ENCODE data around the gene NBEA.
A peak's percentile ranks its signal among the peaks of the same experiment; 100 is the strongest.

NBEA gene

DNA sequence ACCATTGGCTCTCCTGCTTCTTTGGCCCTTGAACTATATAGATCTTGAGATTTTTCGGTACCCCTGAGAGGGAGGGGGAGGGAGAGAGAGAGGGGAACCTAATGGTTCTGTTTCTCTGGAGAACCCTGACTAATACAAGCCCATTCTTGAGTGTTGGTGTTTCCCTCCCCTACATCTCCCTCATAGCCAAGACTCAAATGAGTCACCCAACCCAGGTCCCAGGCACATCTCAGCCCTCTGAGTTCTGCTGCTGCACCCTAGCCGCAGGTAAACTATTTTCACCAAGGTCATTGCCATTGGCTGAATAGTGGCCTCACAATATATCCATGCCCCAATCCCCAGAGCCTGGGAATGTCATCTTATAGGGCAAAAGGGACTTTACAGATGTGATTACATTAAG, 760.2 kb downstream of the NBEA start:
- H3K4me3 Mint-ChIP-seq = no peak overlapping the region
- DNase-seq = no peak

DNA sequence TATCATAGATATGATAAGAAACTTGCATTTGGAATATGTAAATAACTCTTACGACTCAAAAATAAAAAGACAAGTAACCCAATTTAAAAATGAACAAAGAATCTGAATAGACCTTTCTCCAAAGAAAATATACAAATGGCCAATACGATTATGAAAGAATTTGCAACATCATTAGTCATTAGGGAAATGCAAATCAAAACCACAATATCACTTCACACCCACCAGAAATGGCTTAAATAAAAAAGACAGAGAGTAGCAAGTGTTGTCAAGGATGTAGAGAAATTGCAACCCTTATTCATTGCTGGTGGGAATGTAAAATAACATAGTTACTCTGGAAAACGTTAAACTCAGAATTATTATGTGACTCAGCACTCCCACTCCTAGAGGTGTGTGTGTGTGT, 761.0 kb downstream of the NBEA start:
- H3K4me3 Mint-ChIP-seq = no peak overlapping the region
- no peaks in the 10 kb centered on the region for H3K4me1 Mint-ChIP-seq
- peaks cover 4 to 6% of the 10 kb centered on the region in 2 donors for H3K27me3 Mint-ChIP-seq
- ATAC-seq (replicated peaks) (no peak), DNase-seq (no peak)
- H3K36me3 Mint-ChIP-seq = no peaks in the 10 kb centered on the region
- H3K27ac Mint-ChIP-seq = no peak overlapping the region
- peaks cover 0 to 12% of the 10 kb centered on the region in 2 donors for H3K9me3 Mint-ChIP-seq

More for the DNA sequence above, 760.2 kb downstream of the NBEA start:
- ATAC-seq (replicated peaks) = no peak
- H3K27ac Mint-ChIP-seq = no peak overlapping the region
- H3K4me1 Mint-ChIP-seq = no peaks in the 10 kb centered on the region
- peaks cover 4 to 6% of the 10 kb centered on the region in 2 donors for H3K27me3 Mint-ChIP-seq
- no peaks in the 10 kb centered on the region for H3K36me3 Mint-ChIP-seq
- peaks cover 0 to 8% of the 10 kb centered on the region in 2 donors for H3K9me3 Mint-ChIP-seq

DNA sequence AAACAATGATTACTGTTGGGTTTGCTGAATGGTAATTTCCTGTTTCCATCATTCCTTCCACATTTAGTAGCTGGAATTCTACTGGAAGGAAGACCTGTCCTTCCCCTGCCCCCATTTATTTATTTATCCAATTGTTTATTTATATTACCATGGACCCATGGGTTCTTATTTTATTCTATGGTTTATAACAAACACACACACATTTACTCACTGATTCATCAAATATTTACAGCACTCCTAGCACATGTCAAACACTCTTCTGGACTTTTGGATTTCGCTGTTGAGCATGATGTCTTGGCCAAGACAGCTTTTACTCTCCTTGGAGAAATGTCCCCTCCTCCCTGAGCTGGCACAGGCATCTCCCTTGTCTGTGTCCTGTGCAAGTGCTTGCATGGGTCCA, 762.3 kb downstream of the NBEA start:
- H3K9me3 Mint-ChIP-seq = peaks cover 0 to 12% of the 10 kb centered on the region in 2 donors
- H3K4me3 Mint-ChIP-seq = no peak overlapping the region
- ATAC-seq (replicated peaks) = no peak
- H3K27ac Mint-ChIP-seq = no peak overlapping the region
- H3K4me1 Mint-ChIP-seq = no peaks in the 10 kb centered on the region
- H3K36me3 Mint-ChIP-seq = no peaks in the 10 kb centered on the region
- DNase-seq = no peak
- H3K27me3 Mint-ChIP-seq = peaks cover 4 to 6% of the 10 kb centered on the region in 2 donors

DNA sequence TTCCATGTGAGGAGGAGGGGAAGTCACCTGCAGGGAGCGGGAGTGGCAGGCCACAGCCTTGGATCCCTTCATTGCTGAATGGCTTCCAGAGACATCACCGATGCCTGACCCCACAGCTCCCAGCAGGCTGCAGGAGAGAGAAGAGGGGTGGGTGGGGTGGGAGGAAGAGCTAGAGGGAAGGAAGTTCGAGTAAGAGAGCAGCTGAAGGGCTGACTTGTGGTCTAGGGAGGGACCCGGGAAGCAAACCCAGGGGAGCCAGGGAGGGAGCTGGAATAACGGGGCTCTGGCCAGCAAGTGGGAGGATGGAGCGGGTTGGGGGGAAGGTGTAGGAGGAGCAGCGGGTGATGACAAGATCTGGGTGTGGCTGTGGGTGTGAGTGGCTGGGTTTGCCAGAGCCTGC, 764.2 kb downstream of the NBEA start:
- peaks cover 4 to 6% of the 10 kb centered on the region in 2 donors for H3K27me3 Mint-ChIP-seq
- H3K9me3 Mint-ChIP-seq = peaks cover 0 to 12% of the 10 kb centered on the region in 2 donors
- no peak overlapping the region for H3K4me3 Mint-ChIP-seq
- no peak overlapping the region for H3K27ac Mint-ChIP-seq
- no peak for ATAC-seq (replicated peaks)
- H3K36me3 Mint-ChIP-seq = no peaks in the 10 kb centered on the region
- DNase-seq = no peak
- no peaks in the 10 kb centered on the region for H3K4me1 Mint-ChIP-seq

DNA sequence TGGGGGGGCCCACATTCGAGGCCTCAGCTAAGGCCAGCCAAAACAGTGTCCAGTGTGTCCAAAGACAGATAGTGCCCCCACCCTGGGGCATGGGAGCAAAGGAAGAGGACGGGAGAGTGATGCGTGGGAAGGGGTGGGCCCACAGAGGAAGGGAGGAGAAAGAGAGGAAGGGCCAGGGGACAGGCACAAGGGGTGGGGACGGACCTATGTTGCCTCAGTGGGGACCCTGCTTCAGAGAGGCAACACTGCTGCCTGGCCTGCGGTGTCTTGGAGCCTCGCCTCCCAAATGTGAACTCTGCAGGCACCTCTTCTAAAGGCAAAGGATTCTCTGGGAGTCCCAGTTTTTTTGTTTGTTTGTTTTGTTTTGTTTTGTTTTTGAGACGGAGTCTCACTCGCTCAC, 764.7 kb downstream of the NBEA start:
- ATAC-seq (replicated peaks) (no peak), DNase-seq (no peak)
- Mint-ChIP-seq H3K36me3 (no peaks in the 10 kb centered on the region), H3K9me3 (peaks cover 0 to 12% of the 10 kb centered on the region in 2 donors), H3K27me3 (peaks cover 3 to 4% of the 10 kb centered on the region in 2 donors), H3K4me1 (no peaks in the 10 kb centered on the region), H3K27ac (no peak overlapping the region), H3K4me3 (no peak overlapping the region)

DNA sequence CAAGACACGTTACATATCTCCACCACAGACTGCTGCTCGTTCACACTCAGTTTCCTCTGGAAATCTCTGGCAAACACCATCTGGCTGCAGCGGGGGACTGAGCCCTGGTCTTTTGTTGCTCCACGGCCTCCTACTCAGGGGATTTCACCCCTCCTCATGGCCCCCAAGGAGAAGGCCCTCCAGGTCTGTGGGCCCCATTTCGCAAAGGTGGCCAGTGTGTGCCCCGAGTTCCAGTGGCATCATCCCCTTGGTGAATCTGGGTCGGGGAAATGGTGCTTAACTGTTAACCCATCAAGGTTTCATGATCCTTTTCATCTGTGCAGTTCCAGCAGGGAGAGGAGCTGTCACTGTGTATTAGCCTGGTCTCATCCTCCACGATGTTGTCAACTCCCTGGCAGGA, 769.8 kb downstream of the NBEA start:
- H3K9me3 Mint-ChIP-seq = peaks cover 0 to 4% of the 10 kb centered on the region in 2 donors
- H3K27me3 Mint-ChIP-seq = no peaks in the 10 kb centered on the region
- H3K27ac Mint-ChIP-seq = no peak overlapping the region
- no peak for ATAC-seq (replicated peaks)
- no peak overlapping the region for H3K4me3 Mint-ChIP-seq
- DNase-seq = no peak
- no peaks in the 10 kb centered on the region for H3K4me1 Mint-ChIP-seq
- H3K36me3 Mint-ChIP-seq = no peaks in the 10 kb centered on the region

DNA sequence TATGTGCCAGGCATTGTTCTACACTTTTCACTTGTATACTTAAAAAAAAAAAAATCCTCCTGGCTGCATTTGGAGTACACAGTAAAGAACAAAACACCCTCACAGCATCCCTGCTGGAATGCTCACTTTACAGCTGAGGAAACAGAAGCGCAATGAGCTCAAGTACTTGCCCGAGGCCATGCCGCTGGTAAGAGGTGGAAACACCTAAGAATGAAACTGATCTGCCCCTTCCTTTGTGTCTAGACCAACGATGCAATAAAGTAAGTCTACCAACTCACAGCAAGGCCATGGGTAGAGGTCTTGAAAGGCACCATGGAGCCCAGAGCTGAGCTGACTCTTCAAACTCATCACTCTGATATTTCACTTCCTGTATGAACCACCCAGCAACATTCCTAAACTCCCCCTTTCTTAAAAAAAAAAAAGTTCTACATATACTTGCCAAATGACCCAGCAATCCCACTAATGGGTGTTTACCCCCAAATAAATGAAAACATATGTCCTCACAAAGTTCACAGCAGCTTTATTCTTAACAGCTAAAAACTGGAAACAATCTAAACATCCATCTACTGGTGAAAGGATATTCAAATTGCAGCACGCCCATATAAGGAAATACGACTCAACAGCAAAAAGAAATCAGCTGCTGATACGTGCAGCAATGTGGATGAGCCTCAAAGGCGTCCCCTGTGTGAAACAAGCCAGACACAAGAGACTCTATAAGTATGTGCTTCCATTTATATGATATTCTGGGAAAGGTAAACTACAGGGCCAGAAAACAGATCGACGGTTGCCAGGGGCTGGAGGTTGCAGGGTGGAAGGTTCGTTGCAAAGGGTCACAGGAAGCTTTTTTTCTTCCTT, 771.1 kb downstream of the NBEA start:
- H3K36me3 Mint-ChIP-seq = no peaks in the 10 kb centered on the region
- H3K9me3 Mint-ChIP-seq = no peaks in the 10 kb centered on the region
- DNase-seq = no peak
- no peak overlapping the region for H3K4me3 Mint-ChIP-seq
- no peaks in the 10 kb centered on the region for H3K27me3 Mint-ChIP-seq
- H3K4me1 Mint-ChIP-seq = no peaks in the 10 kb centered on the region
- no peak for ATAC-seq (replicated peaks)
- no peak overlapping the region for H3K27ac Mint-ChIP-seq

DNA sequence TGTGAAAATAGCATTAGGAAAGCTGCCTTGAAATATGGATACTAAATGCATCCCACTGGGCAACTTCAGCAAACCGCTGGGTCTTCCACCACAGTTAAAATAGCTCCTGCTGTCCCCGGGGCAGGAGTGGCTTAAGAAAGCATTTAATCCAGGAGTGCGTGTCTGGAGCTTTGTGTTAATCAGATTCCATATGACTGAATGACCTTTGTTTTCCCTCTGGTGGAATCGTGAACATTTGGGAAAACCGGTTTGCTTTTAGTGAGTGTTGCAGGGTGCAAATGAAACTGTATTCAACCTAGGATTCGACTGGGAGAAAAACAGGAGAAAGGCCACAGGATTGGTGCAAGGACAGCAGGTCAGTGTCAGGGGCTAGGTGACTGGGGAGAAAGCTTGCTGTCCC, 772.1 kb downstream of the NBEA start:
- H3K4me1 Mint-ChIP-seq = no peaks in the 10 kb centered on the region
- no peaks in the 10 kb centered on the region for H3K27me3 Mint-ChIP-seq
- H3K9me3 Mint-ChIP-seq = no peaks in the 10 kb centered on the region
- ATAC-seq (replicated peaks) (no peak), DNase-seq (no peak)
- H3K27ac Mint-ChIP-seq = no peak overlapping the region
- no peak overlapping the region for H3K4me3 Mint-ChIP-seq
- no peaks in the 10 kb centered on the region for H3K36me3 Mint-ChIP-seq

DNA sequence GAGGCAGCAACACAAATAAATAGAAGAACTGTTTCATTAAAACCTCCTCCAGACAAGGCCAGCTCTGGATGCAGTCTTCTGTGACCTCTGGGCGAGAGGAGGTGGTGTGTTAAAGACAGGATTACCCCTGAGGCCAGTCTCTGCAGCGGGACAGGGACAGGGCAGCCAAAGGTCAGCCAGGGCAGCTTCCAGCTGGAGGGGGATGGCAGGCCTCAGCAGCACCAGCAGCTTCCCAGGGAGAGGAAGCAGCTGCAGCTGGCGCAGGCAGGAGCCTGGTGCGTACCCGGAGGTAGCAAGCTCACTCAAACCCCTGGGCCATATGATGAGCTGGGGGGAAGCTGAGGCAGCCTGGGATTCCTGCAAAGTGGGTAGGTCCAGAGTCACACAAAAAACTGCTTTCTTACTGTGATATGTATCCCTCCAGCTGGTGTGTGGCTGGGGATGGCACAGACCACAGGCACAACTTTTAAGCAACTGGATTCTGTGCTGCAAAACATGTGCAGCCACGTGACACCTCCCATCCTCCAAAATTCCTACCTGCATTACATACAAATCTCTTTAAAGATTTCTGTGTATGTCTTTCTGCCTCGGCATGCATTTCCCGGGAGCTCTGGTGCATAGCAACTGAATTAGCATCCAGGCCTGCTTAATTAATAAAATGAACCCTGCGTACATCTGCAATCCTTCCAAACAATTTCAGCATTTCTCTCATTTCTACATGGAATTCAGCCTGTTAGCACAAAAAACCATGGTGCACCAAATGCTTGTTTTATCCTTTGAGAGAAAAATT, 772.7 kb downstream of the NBEA start:
- DNase-seq (no peak), ATAC-seq (replicated peaks) (no peak)
- H3K4me1 Mint-ChIP-seq = no peaks in the 10 kb centered on the region
- no peaks in the 10 kb centered on the region for H3K9me3 Mint-ChIP-seq
- H3K36me3 Mint-ChIP-seq = no peaks in the 10 kb centered on the region
- H3K27me3 Mint-ChIP-seq = no peaks in the 10 kb centered on the region
- no peak overlapping the region for H3K27ac Mint-ChIP-seq
- no peak overlapping the region for H3K4me3 Mint-ChIP-seq

DNA sequence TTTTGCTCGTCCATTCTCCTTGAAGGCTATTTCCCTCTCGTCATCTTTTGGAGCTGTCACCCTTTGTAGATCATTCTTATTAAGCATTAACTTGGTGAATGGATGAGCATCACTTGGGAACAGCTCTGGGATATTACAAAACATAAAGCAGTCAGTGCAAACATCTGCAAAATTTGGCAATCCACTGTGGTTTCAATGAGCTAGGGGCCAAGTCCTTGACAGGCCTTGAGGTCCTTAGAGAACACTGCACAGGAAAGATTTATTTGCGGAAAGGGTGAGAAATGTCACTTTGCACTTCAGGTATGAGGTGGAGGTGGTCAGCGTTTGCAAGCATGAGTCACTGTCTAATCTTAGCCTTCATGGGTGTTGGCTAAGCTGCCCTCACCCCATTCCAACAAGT, 774.1 kb downstream of the NBEA start:
- peaks cover 5 to 8% of the 10 kb centered on the region in 2 donors for H3K4me1 Mint-ChIP-seq
- no peak overlapping the region for H3K4me3 Mint-ChIP-seq
- H3K27ac Mint-ChIP-seq = no peak overlapping the region
- ATAC-seq (replicated peaks) (no peak), DNase-seq (no peak)
- H3K27me3 Mint-ChIP-seq = peaks cover 7 to 8% of the 10 kb centered on the region in 2 donors
- H3K36me3 Mint-ChIP-seq = no peaks in the 10 kb centered on the region
- no peaks in the 10 kb centered on the region for H3K9me3 Mint-ChIP-seq

DNA sequence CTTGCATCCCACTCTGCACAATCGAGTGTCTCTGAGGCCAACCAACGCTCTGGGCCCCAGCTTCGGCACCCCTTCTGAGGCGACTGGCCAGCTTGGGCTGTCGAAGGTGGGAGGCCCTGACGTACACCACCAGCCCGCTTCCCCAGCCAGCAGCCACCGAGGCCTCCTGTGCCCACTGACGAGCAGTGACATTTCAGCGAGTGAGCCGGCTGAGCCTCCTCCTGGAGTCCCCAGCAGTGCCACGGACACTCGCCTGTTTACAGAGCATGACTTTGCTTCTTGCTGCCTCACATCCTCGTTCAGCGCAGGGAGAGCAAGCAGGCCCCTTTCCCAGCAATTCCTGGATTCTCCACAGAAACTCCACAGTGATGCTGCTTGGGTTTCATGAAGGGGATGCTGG, 774.7 kb downstream of the NBEA start:
- DNase-seq = no peak
- Mint-ChIP-seq H3K9me3 (no peaks in the 10 kb centered on the region), H3K4me3 (no peak overlapping the region), H3K27me3 (peaks cover 10 to 12% of the 10 kb centered on the region in 2 donors), H3K27ac (no peak overlapping the region), H3K4me1 (peaks cover 5 to 9% of the 10 kb centered on the region in 2 donors), H3K36me3 (no peaks in the 10 kb centered on the region)
- ATAC-seq (replicated peaks) = no peak

DNA sequence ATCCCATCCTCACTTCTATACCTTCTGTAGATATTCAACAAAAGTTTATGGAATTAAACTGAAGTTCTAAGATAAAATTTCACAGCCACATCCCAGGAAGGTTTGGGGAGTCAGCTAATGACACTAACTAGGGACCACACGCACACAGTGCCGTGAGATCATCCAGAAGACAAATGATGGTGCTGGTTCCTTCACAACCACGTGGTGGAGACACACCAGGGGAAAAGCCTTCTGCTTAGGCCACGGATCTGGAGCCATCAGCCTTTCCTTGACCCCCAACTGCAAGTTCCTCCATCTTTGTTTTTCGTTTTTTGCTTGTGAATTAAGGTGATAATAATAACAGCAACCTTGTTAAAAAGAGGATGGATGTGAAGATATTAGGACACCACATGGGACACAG, 776.0 kb downstream of the NBEA start:
- Mint-ChIP-seq H3K27me3 (peaks cover 10 to 18% of the 10 kb centered on the region in 2 donors), H3K27ac (no peak overlapping the region), H3K9me3 (no peaks in the 10 kb centered on the region), H3K4me1 (peaks cover 5 to 9% of the 10 kb centered on the region in 2 donors), H3K4me3 (no peak overlapping the region), H3K36me3 (no peaks in the 10 kb centered on the region)
- ATAC-seq (replicated peaks) (no peak), DNase-seq (no peak)

DNA sequence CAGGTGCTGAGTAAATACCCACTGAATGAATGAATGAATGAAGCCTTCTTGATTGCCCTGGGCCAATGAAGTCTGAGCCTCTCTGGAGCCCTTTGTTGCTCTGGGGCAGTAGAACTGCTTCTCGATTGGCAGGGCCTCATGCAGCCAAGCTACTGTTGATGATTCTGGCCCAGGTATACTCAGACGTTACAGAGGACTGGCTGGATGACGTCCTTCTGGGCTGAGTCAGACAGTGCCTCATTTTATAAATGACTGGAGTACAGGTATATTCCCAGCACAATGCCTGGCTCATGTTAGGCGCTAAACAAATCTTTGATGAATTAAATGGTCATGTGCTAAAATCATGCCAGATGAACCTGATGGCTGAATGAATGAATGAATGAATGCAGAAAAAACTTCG, 778.2 kb downstream of the NBEA start:
- no peak overlapping the region for H3K27ac Mint-ChIP-seq
- H3K36me3 Mint-ChIP-seq = no peaks in the 10 kb centered on the region
- H3K27me3 Mint-ChIP-seq = peaks cover 15 to 29% of the 10 kb centered on the region in 2 donors
- ATAC-seq (replicated peaks) (no peak), DNase-seq (no peak)
- no peak overlapping the region for H3K4me3 Mint-ChIP-seq
- peaks cover 5 to 9% of the 10 kb centered on the region in 2 donors for H3K4me1 Mint-ChIP-seq
- H3K9me3 Mint-ChIP-seq = no peaks in the 10 kb centered on the region

DNA sequence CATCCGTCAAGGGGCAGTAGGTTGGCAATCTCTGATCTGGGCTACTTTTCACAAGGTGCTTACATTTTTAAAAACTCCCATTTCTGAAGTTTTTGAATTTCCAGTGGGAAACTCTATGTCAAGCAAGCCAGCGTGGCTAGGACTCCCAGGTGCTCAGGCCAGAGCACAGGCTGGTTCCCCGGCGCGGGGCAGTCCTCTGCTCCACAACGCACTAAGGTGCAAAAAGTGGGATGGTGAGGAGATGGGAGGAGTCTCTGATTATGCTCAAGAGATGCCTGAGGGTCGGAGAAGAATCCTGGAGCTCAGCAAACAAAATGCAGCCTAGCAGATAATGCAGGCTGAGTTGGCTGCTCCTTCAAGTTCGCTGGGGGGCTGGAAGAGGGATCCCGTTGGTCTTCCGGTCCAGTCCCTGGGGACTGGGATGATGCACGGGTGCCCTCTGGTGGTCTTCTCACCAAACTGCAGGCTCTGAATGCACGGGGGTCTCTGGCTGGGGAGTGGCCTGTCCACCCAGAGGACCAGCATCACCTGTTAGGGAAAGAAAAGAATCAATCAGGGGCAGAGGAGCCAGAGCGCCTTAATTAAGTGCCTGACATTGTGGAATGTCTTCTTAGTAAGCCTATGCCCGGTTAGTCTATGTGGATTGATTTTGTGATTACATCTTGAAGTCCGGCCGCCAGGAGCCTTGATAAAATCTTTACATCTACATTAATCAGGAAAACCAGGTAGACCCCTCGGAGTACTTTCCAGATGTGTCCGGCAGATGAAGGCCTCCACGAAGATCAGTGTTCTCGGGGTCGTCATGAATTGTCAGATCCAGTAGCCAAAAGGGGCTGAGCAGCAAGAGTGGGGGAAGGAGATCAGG, 778.9 kb downstream of the NBEA start:
- H3K4me3 Mint-ChIP-seq = no peak overlapping the region
- peaks cover 15 to 29% of the 10 kb centered on the region in 2 donors for H3K27me3 Mint-ChIP-seq
- no peaks in the 10 kb centered on the region for H3K36me3 Mint-ChIP-seq
- H3K4me1 Mint-ChIP-seq = peaks cover 5 to 9% of the 10 kb centered on the region in 2 donors
- no peaks in the 10 kb centered on the region for H3K9me3 Mint-ChIP-seq
- ATAC-seq (replicated peaks) = peak in 1 of 2 donors; percentile 41
- DNase-seq = peak; percentile 23
- no peak overlapping the region for H3K27ac Mint-ChIP-seq
